NCI-H82 (cell line): ENCODE data around the gene ZFR.
"Not testable (repeated sequence)": the region's sequence is repeated elsewhere in the genome, so short reads cannot be mapped to it uniquely, and the experiment has no call there.

ENCODE experiments used
- DNase-seq: peaks from one replicate; lab custom pipeline; 2025; lab: John Stamatoyannopoulos, UW

The ZFR gene

GRCh38 chr5:32444431-32445286 is at the start of gene ZFR:
Gene ZFR, minus strand, starts transcription at chr5:32444740. Its CDS starts 82 bp downstream, at chr5:32444658.
- DNase-seq = peak; percentile 90

GRCh38 chr5:32490972-32491557 is 46.5 kb upstream of the ZFR start:
- no peak for DNase-seq

DNA sequence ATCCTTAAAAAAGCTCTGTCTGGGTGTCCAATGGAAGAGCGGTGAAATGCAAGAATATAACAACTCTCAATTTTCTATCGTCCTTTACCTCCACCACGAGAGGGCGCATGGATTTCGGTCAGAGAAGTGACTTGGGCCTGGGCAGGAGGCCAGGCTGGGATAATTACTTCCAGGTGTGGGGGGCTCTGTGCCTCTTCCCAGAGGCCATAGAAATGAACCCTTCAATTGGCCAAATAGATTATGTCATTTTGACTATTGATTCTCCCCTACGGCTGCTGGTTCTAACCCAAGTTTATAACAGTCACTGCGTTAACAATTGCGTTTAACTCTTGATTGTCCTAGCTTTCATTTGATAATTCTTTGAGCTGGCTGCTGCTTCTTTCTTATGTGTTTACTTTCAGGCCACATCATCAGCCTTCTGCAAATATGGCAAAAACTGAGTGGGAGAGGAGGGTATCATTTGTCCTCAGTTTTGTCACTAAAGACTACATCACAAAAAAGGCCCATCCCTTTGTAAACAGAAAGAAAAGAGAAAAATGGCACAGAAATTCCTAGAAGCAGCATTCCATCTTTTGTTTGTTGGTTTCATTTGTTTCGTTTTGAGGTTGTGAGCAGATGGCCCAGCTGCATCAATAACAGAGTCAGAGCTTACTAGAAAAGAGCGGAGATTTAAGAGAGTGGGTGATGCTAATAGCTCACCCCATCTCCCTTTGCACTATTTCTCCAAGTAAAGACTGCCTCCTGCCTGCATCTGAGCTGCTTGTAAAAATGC is 45.4 kb upstream of the ZFR start:
- peak; percentile 75 for DNase-seq

- DNase-seq = no peak
These were observed 42.9 kb upstream of the ZFR start for GRCh38 chr5:32487424-32487823.

DNA sequence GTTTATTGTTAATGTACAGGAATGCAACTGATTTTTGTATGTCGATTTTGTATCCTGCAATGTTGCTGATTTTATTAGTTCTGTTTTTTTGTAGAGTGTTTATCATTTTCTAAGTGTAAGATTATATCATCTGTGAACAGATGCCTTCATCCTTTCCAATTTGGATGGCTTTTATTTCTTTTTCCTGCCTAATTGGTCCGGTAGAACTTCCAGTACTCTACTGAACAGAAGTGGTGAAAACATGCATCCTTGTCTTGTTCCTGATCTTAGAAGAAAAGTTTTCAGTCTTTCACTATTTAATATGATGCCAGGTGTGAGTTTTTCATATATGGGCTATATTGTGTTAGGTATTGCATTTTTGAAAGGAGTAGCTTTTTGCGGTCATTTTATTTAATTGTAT is 42.5 kb upstream of the ZFR start:
- no peak for DNase-seq

GRCh38 chr5:32482193-32482592 is 37.7 kb upstream of the ZFR start:
- no peak for DNase-seq

- DNase-seq = no peak
These were observed 34.6 kb upstream of the ZFR start for GRCh38 chr5:32479096-32479495.

GRCh38 chr5:32476891-32477290 is 32.4 kb upstream of the ZFR start:
- peak; percentile 89 for DNase-seq

DNA sequence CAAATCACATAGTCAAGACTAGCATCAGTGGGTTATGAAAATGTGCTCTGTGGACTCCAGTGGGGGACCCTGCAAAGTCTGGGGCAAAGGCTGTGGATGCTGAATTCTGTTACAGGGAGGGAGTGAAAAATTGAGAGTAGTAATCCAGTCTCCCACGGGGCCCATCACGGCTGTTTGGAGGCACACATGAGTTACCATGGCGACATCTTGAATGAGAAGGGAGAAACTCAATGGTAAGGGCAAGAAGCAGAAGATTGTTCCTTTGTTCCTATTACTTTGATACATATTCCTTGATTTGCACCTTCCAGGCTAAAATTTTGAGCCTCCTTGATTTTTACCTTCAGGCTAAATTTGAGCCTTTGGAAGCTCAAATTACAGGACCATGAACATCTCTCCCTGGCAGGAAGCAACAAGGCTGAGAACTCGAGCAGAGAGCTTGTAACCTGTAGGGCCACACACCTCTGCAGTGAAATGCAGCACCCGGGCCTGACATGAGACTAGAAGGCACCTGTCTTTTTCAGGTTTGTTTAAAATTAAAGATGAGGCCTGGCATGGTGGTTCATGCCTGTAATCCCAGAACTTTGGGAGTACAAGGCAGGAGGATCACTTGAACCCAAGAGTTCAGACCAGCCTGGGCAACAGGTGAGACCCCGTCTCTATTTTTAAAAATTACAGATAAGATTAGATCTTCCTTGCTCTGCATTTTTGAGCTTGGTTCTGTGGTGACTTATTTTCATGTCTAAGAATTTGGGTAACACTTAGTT is 31.0 kb upstream of the ZFR start:
- no peak for DNase-seq

- DNase-seq = no peak
These were observed 29.8 kb upstream of the ZFR start for GRCh38 chr5:32474209-32474854.

GRCh38 chr5:32473072-32473471 is 28.5 kb upstream of the ZFR start:
- DNase-seq = no peak

DNA sequence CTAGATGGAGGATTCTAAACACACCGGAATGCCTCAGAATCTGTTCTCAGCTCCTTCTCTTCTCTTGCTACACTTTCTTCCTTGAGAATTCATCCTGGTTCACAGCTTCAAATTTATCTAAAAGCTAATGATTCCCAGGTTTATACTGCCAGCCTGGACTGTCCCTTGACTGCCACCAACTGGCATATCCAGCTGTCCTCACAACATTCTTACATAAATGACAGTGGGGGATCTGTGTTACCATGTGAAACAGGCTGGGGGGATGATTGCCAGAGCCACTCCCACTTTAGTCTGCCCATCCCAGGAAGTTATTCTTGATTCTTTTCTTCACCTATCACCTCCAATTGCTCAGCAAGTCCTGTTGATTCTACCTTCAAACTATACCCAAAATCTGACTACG is 27.2 kb upstream of the ZFR start:
- DNase-seq = no peak

- DNase-seq = no peak
These were observed 20.5 kb upstream of the ZFR start for GRCh38 chr5:32465076-32465475.

- no peak for DNase-seq
These were observed 18.1 kb upstream of the ZFR start for GRCh38 chr5:32462618-32463017.

- DNase-seq = no peak
These were observed 17.0 kb upstream of the ZFR start for GRCh38 chr5:32461441-32462120.

DNA sequence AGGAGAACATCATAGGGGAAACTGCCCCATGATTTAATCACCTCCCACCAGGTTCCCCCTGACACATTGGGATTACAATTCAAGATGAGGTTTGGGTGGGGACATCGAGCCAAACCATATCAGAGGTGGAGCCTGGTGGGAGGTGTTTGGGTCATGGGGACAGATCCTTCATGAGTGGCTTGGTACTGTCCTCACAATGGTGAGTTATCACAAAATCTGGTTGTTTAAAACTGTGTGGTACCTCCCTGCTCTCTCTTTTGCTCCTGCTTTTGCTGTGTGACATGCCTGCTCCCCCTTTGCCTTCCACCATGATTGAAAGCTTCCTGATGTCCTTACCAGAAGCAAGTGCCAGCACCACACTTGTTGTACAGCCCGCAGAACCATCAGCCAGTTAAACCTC is 16.2 kb upstream of the ZFR start:
- DNase-seq = no peak

- no peak for DNase-seq
These were observed 14.4 kb upstream of the ZFR start for GRCh38 chr5:32458880-32459495.

- no peak for DNase-seq
These were observed 10.8 kb upstream of the ZFR start for GRCh38 chr5:32455311-32455710.

DNA sequence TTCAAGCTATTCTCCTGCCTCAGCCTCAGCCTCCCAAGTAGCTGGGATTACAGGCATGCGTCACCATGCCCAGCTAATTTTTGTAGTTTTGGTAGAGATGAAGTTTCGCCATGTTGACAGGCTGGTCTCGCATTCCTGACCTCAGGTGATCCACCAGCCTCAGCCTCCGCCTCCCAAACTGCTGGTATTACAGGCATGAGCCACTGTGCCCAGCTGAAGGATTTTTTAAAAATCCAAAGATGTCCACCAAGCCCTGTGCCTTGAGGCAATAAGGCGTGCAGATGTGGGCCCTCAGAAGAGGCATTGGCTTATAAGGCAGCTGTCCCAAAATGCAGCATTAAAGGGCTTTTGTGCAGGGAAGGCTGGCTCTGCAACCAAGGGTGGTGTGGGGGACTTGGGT is 10.3 kb upstream of the ZFR start:
- DNase-seq = no peak

GRCh38 chr5:32453916-32454315 is 9.4 kb upstream of the ZFR start:
- DNase-seq = no peak

- DNase-seq = not testable (repeated sequence)
These were observed 7.8 kb upstream of the ZFR start for GRCh38 chr5:32452316-32452715.
